SJSA1 (cell line): Measurements from ENCODE around the gene R3HDM4. TPM values are rescaled to one million over a fixed set of nuclear protein-coding genes. Genes with fewer than 3 reads are reported as not detected.

Source experiments
- DNase-seq, 2 experiments: peaks; one replicate each; pipeline ENCODE4 v3.0.0-alpha.2; 2015 to 2020; ENCODE audit warnings: low spot score in 2 of 2, low read depth in 1 of 2
- H3K27ac ChIP-seq: fragments of 250-450 bp; sonication (Bioruptor Pico); 2 replicates; pipeline ENCODE4 v1.5.1; 2020; ENCODE audit warnings: mild to moderate bottlenecking, moderate library complexity
- H3K27me3 ChIP-seq: fragments of 250-450 bp; sonication (Bioruptor Pico); replicated peaks from 2 replicates; pipeline ENCODE4 v1.5.1; 2020; ENCODE audit warnings: mild to moderate bottlenecking, moderate library complexity
- H3K36me3 ChIP-seq: fragments of 250-450 bp; sonication (Bioruptor Pico); 2 replicates; pipeline ENCODE4 v1.5.1; 2020; ENCODE audit warnings: mild to moderate bottlenecking
- H3K4me1 ChIP-seq: fragments of 250-450 bp; sonication (Bioruptor Pico); replicated peaks from 2 replicates; pipeline ENCODE4 v1.6.1; 2021; ENCODE audit warnings: mild to moderate bottlenecking
- H3K4me3 ChIP-seq: fragments of 250-450 bp; sonication (Bioruptor Pico); 2 replicates; pipeline ENCODE4 v1.5.1; 2020; ENCODE audit warnings: mild to moderate bottlenecking
- H3K9me3 ChIP-seq: fragments of 250-450 bp; sonication (Bioruptor Pico); replicated peaks from 2 replicates; pipeline ENCODE4 v1.5.1; 2020; ENCODE audit warnings: mild to moderate bottlenecking
- total RNA-seq: library from RNA; depleted of rRNA; stranded (reverse); fragments of >200 nt; shearing (Covaris generic); gene quantifications from 2 replicates; pipeline ENCODE4 v1.2.3, GENCODE V29; 2014

The R3HDM4 gene
- total RNA-seq, 1 experiment from 2014 or later: 38.2 TPM

DNA sequence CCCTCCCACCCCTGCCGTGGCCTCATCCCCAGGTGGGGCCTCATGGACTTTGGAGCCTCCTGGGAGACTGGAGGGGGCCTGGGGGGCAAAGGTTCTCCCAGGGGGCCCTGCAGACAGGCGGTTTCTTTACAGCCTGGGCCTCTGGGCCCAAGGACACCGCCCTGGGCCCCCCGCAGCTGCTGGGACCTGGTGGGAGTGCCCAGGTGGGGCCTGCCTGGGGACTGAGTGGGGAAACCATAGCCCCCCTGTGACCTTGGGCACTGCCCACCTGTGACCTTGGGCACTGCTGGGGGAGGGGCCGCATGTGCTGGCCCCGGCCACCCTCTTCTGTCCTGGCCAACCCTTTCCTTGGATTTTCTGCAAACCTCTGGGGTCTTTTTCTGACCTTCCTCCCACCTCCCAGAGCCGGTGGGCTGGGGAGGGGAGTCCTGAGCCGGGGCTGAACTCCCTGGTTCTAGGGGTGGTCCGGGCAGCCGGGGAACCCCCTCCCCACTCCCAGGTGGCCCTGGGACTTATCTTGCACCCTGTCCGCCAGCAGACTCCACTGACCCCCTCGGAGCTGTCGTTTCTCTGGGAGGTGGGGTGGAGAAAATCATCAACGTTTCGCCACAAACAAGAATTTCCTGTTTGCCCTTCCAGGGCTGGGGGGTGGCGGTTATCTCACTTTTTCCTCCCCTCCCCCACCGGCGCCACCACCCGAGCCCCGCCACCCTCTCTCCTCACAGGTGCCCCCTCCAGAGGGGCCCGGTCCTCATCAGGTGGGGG, 39.8 kb upstream of the R3HDM4 start:
- no peak overlapping the region for H3K27ac ChIP-seq
- DNase-seq: no peak
- no peak overlapping the region for H3K4me3 ChIP-seq
- no peaks in the 10 kb centered on the region for H3K9me3 ChIP-seq
- H3K36me3 ChIP-seq: no peaks in the 10 kb centered on the region
- peaks cover 4% of the 10 kb centered on the region; the same call in 1 of the 2 replicates for H3K4me1 ChIP-seq
- no peaks in the 10 kb centered on the region for H3K27me3 ChIP-seq

DNA sequence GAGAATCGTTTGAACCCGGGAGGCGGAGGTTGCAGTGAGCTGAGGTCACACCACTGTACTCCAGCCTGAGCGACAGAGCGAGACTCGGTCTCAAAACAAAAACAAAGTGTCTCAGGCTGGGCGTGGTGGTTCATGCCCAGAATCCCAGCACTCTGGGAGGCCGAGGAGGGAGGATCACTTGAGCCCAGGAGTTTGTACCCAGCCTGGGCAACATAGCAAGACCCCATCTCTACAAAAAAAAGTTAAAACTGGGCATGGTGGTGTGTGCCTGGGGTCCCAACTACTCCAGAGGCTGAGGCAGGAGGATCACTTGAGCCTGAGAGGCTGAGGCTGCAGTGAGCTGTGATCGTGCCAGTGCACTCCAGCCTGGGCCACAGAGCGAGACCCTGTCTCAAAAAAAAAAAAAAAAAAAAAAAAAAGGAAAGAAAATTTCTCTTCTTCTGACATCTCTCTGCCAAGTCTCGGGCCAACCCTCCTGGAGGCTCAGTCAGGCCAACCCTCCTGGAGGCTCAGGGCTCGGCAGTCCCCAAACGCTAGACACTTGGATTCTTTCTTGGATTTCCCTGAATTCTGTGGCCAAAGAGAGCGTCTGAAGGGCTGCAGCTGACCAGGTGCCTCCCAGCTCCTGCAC, 39.1 kb upstream of the R3HDM4 start:
- peaks cover 4% of the 10 kb centered on the region; the same call in 1 of the 2 replicates for H3K4me1 ChIP-seq
- no peaks in the 10 kb centered on the region for H3K9me3 ChIP-seq
- no peak overlapping the region for H3K27ac ChIP-seq
- no peak for DNase-seq
- no peak overlapping the region for H3K4me3 ChIP-seq
- H3K27me3 ChIP-seq: no peaks in the 10 kb centered on the region
- H3K36me3 ChIP-seq: no peaks in the 10 kb centered on the region

DNA sequence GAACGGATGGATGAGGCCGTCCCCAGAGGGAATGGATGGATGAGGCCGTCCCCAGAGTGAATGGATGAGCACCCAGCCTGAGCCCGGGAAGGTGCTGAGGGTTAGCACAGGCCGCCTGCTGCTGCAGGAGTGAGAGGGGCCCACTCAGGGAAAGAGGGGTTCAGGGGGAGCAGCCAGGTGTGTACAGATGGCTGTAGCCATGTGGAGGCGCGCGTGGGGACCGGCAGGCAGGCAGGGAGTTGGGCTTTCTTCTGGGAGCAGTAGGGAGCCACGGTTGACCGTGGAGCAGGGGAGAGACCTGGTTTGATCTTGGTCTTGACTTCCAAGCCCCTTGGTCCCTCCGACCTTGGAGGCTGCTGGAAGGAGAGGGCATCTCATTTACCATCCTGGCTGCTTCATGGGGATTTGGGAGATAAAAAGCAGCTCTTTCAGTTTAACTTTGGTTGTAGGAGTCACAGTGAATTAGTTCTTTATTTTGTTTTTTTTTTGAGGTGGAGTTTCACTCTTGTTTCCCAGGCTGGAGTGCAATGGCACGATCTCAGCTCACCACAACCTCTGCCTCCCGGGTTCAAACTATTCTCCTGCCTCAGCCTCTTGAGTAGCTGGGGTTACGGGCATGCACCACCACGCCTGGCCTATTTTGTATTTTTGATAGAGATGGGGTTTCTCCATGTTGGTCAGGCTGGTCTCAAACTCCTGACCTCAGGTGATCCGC, 37.5 kb upstream of the R3HDM4 start:
- no peaks in the 10 kb centered on the region for H3K27me3 ChIP-seq
- no peaks in the 10 kb centered on the region for H3K9me3 ChIP-seq
- H3K27ac ChIP-seq: no peak overlapping the region
- no peak for DNase-seq
- peaks cover 4% of the 10 kb centered on the region; the same call in 1 of the 2 replicates for H3K4me1 ChIP-seq
- no peaks in the 10 kb centered on the region for H3K36me3 ChIP-seq
- no peak overlapping the region for H3K4me3 ChIP-seq

DNA sequence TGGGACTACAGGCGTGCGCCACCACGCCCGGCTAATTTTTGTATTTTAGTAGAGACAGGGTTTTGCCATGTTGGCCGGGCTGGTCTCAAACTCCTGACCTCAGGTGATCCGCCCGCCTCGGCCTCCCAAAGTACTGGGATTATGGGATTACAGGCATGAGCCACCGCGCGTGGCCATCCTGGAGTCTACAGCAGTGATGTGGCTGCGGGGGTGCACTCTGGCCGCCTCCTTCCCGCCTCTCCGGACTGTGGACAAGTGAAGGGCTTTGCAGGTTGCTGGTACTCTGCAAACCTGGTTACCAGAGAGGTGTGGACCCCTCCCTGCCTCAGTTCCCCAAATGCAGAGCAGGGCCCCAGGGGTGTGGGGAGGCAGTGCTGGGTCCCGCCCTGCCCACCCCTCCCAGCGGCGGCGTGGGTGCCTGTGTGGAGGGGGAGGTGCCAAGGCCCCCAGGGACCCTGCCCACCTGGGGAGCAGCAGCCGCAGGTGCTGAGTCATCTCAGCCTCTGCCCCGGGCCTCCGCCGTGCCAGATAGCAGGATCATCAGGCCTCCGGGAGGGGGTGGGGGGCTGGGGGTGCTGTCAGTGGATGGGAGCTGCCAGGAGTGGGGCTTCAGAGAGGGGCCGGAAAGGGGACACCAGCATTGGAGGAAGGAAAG, 36.0 kb upstream of the R3HDM4 start:
- H3K4me1 ChIP-seq: peaks cover 4% of the 10 kb centered on the region; the same call in 1 of the 2 replicates
- H3K27ac ChIP-seq: no peak overlapping the region
- H3K9me3 ChIP-seq: no peaks in the 10 kb centered on the region
- H3K36me3 ChIP-seq: no peaks in the 10 kb centered on the region
- H3K27me3 ChIP-seq: no peaks in the 10 kb centered on the region
- DNase-seq: no peak
- H3K4me3 ChIP-seq: no peak overlapping the region

DNA sequence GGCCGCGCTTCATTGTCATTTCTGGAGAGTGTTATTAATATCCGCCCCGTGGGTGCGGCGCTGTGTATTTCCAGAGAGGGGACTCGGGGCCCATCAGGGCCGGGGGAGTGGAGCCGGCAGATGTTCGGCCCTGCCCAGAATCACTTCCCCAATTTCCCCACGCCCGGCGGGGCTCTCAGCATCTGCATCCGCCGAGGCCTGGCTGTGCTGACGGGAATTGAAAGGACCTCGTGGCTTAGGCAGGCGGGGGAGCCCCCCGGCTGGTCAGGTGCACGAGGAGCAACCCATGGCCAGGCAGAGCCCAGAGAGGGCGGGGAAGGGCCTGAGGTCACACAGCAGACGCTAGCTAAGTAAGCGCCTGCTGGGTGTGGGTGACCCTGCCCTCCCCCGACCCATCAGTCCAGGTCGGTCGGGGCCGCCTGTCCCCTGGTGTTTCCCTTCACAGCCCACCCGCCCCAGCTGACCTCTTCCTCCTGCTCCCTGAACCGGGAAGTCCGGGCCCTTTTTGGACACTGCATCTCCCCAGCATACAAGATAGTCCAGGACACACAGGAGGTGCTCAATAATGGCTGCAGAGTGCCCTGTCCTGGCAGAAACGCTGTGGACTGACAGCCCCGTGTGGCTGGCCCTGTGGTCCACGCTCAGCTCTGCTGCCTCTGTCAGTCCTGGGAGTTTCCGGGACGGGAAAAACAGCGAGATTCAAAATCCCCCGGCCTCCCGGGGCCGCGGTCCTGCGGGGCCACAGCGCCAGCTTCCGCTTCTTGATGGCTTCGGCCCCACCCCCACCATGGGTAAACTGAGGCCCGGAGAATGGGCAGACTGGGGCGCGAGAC, 34.9 kb upstream of the R3HDM4 start:
- DNase-seq: no peak

DNA sequence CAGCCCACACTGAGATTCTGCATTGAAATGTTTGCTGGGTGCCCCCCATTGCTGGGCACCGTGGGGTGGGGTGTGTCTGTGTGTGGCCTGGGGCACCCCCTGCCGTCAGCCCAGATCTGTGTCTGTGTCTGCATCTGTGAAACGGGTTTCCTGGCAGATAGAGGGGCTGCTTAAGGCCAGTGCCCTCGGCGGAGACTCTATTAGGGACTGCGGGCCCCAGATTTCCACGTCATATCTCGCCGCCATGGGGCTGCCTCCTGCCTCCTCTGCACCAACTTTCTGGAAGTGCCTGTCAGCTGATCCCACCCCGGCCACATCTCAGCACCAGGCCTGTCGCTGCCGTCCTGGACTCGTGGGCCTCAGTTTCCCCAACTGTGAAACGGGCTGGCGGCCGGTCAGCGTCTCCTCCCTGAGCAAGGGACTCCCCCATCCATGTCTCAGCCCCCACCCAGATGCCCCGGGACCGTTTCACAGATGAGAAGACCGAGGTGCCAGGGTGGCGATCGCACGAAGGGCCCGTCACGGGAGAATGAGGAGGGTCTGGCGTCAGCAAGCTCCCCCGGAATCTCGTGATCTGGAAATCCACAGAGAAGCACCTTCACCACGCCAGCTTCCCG, 34.2 kb upstream of the R3HDM4 start:
- Histone ChIP-seq H3K27me3 (no peaks in the 10 kb centered on the region), H3K4me3 (no peak overlapping the region), H3K4me1 (no peaks in the 10 kb centered on the region; the same call in 1 of the 2 replicates), H3K9me3 (no peaks in the 10 kb centered on the region), H3K36me3 (no peaks in the 10 kb centered on the region; the same call in 1 of the 2 replicates), H3K27ac (no peak overlapping the region)
- DNase-seq: no peak

More for the DNA sequence above, 34.9 kb upstream of the R3HDM4 start:
- H3K4me1 ChIP-seq: peaks cover 2% of the 10 kb centered on the region; the same call in 1 of the 2 replicates
- H3K27ac ChIP-seq: no peak overlapping the region
- no peak overlapping the region for H3K4me3 ChIP-seq
- no peaks in the 10 kb centered on the region for H3K27me3 ChIP-seq
- H3K36me3 ChIP-seq: no peaks in the 10 kb centered on the region; the same call in 1 of the 2 replicates
- H3K9me3 ChIP-seq: no peaks in the 10 kb centered on the region

DNA sequence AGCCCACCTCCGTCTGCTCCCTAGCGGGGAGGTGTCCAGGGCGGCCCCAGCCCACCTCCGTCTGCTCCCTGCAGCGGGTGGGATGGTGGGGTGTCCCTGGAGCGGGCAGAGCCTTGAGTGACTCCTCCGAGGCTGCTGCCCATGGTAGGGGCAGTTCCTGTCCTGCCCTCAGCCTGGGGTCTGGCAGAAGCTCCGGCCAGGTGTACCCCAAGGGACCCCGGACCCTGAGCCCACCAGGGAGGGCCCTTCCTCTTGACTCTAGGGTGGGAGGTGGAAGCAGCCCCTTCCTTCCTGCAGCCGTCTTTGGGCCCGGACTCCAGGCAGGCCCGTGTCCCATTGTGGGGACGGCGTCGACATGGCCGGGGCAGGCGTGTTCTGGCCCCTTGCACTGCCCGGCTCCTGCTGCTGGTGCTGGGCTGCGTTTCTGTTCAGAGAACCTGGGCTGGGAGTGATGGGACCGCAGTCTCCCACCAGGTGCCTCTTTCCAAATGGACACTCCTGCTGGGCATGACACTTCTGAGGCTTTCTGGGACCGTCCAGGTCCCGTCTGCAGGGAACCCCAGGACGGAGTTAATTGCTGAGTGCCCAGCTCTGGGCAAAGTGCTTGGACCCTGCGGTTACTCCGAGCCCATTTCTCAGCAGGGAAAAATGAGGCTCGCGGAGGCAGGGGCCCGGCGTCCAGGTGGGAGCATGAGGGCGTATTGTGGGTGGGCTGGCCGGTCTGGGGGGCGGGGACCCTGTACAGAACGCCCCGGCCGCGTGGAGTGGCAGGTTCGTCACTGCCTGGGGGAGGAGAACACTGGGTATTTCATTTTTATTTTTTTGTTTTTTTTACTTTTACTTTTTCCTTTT, 32.6 kb upstream of the R3HDM4 start:
- H3K4me3 ChIP-seq: no peak overlapping the region
- peaks cover 11% of the 10 kb centered on the region for H3K4me1 ChIP-seq
- H3K9me3 ChIP-seq: no peaks in the 10 kb centered on the region
- no peaks in the 10 kb centered on the region for H3K27me3 ChIP-seq
- DNase-seq: no peak
- no peak overlapping the region for H3K27ac ChIP-seq
- H3K36me3 ChIP-seq: no peaks in the 10 kb centered on the region; the same call in 1 of the 2 replicates

DNA sequence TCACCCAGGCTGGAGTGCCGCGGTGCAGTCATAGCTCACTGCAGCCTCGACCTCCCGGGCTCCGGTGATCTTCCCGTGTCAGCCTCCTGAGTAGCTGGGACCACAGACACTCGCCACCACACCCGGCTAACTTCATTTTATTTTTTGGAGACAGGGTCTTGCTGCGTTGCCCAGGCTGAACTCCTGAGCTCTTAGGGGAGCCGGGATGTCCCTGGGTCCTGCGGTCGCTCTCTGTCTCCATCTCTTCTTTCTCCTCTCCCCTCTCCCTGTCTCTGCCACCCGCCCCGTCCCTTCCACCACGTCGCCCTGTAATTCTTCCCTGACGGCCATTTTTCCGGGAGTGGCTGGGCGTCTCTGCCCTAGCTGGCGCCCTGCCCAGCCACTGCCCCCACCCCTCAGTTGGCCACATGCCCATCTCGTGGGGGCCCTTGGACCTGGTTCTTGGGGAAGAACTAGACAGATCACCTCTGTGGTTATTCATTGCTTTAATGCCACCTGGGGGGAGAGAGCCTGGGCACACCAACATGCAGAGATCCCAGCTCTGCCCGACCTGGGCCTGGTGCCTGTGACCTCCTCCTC, 31.7 kb upstream of the R3HDM4 start:
- no peak overlapping the region for H3K27ac ChIP-seq
- H3K36me3 ChIP-seq: no peaks in the 10 kb centered on the region; the same call in 1 of the 2 replicates
- H3K4me1 ChIP-seq: peaks cover 15% of the 10 kb centered on the region
- no peak overlapping the region for H3K4me3 ChIP-seq
- H3K27me3 ChIP-seq: no peaks in the 10 kb centered on the region
- H3K9me3 ChIP-seq: no peaks in the 10 kb centered on the region
- DNase-seq: no peak

DNA sequence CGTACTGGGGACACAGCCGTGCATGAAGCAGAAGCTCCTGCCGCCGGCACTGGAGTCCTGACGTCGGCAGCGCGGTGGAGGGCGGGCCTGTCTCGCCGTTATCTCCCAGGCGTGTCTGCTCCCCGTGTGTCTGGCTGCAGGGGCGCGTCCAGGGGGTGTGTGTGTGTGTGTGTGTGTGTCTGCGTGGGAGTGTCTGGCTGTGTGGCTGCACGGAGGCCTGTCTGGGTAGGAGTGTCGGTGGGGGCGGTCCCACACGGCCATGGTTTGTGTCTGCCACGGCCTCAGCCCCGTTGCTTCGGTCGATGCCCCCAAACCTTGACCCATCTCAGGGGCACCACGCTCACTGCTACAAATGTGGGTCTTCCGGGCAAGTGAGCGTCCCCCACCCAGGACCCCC, 31.1 kb upstream of the R3HDM4 start:
- Histone ChIP-seq H3K36me3 (peaks cover 3% of the 10 kb centered on the region; the same call in 1 of the 2 replicates), H3K27me3 (no peaks in the 10 kb centered on the region), H3K4me3 (no peak overlapping the region), H3K27ac (no peak overlapping the region), H3K4me1 (peaks cover 15% of the 10 kb centered on the region), H3K9me3 (no peaks in the 10 kb centered on the region)
- DNase-seq: no peak

DNA sequence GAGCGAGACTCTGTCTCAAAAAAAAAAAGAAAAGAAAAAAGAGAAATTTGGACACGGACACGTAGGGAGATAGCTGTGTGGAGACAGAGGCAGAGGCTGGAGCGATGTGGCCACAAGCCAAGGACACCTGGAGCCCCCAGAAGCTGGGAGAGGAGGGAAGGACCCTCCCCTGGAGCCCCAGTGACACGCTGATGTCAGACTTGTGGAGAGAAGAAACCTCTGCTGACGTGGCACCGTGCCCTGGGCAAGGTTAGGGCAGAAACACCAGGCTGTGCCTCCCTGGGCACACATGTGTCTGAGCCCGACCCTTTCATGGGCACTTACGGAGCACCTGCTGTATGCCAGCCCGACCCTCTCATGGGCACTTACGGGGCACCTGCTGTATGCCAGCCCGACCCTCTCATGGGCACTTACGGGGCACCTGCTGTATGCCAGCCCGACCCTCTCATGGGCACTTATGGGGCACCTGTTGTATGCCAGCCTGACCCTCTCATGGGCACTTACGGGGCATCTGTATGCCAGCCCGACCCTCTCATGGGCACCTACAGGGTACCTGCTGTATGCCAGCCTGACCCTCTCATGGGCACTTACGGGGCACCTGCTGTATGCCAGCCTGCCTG, 30.6 kb upstream of the R3HDM4 start:
- peaks cover 3% of the 10 kb centered on the region; the same call in 1 of the 2 replicates for H3K36me3 ChIP-seq
- H3K4me3 ChIP-seq: no peak overlapping the region
- H3K27ac ChIP-seq: no peak overlapping the region
- H3K27me3 ChIP-seq: no peaks in the 10 kb centered on the region
- peaks cover 15% of the 10 kb centered on the region for H3K4me1 ChIP-seq
- DNase-seq: no peak
- no peaks in the 10 kb centered on the region for H3K9me3 ChIP-seq

DNA sequence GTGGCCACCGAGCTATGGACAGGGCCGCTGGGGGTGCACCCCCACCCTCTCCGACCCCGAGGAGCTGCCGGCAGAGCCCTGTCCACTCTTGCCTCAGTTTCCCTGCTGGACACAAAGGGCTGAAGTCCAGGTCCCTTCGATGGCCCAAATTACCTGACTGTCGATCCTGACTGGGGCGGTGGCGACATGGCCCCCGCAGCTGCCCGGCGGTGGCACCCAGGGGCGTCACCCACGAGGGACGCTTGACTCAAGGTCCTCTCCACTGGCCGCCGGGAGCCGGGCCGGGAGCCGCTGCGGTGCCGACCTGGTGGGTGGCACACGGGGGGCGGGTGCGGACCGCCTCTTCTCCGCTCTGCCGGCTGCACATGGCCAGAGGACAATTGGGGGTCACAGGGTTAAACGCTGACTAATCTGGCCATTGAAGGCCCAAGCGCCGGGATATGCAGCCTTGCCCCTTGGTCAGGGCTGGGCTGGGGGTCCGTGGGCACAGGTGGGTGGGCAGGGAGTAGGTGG, 29.2 kb upstream of the R3HDM4 start:
- H3K27ac ChIP-seq: no peak overlapping the region
- H3K36me3 ChIP-seq: peaks cover 3% of the 10 kb centered on the region; the same call in 1 of the 2 replicates
- H3K4me3 ChIP-seq: no peak overlapping the region
- DNase-seq: no peak
- H3K27me3 ChIP-seq: no peaks in the 10 kb centered on the region
- peaks cover 15% of the 10 kb centered on the region for H3K4me1 ChIP-seq
- H3K9me3 ChIP-seq: no peaks in the 10 kb centered on the region
